Large intestine (tissue), 3 donors: ENCODE measurements around the gene MAMDC2. TPM values are rescaled to one million over a fixed set of nuclear protein-coding genes. Genes with fewer than 3 reads are reported as not detected.

Experiments
- DNase-seq, 2 donors: peaks; one replicate each; pipeline versions ENCODE4 v3.0.0 to v3.0.0-alpha.2; 2013
- H3K27ac ChIP-seq: one replicate; pipeline ENCODE4 v1.5.1; 2013; ENCODE audit warnings: low read length
- H3K27me3 ChIP-seq: 2 replicates; pipeline ENCODE4 v1.6.1; 2013; ENCODE audit warnings: low read length; ENCODE audit not compliant: control insufficient read depth, insufficient read depth
- H3K36me3 ChIP-seq: 2 replicates; pipeline ENCODE4 v1.6.1; 2013; ENCODE audit warnings: low read length; ENCODE audit not compliant: control insufficient read depth, insufficient read depth
- H3K4me1 ChIP-seq: one replicate; pipeline ENCODE4 v1.6.1; 2013; ENCODE audit warnings: low read length; ENCODE audit not compliant: control insufficient read depth, insufficient read depth
- H3K4me3 ChIP-seq: one replicate; pipeline ENCODE4 v1.5.1; 2013; ENCODE audit warnings: low read length
- H3K9me3 ChIP-seq: one replicate; pipeline ENCODE4 v1.6.1; 2013; ENCODE audit warnings: mild to moderate bottlenecking, low read depth, low read length, moderate library complexity; ENCODE audit not compliant: control insufficient read depth
- WGBS: methylation state at CpG from one replicate; pipeline ENCODE4 v1.1.5; 2013; ENCODE audit warnings: low lambda C conversion rate; ENCODE audit not compliant: insufficient coverage; 5-methylcytosine and 5-hydroxymethylcytosine counted together
- polyA plus RNA-seq: library from polyadenylated mRNA; unstranded; fragments of 120-200 nt; gene quantifications from one replicate; pipeline ENCODE4 v1.2.1, GENCODE V29; 2013

The MAMDC2 gene
- polyA plus RNA-seq, 1 donor, result 7.9 TPM

GRCh38 chr9:70049672-70050271 is 6.1 kb downstream of the MAMDC2 start:
- H3K4me1 ChIP-seq, result no peaks in the 10 kb centered on the region
- DNase-seq, result no peak
- H3K27me3 ChIP-seq, result peaks cover 19% of the 10 kb centered on the region
- no peak overlapping the region for H3K4me3 ChIP-seq
- 90% methylated on average over 2 of the region's 6 CpGs for WGBS
- H3K27ac ChIP-seq, result peak overlapping the region; percentile 21
- H3K9me3 ChIP-seq, result no peaks in the 10 kb centered on the region
- H3K36me3 ChIP-seq, result no peaks in the 10 kb centered on the region

- no peak overlapping the region for H3K4me3 ChIP-seq
- no peaks in the 10 kb centered on the region for H3K36me3 ChIP-seq
- no peaks in the 10 kb centered on the region for H3K27me3 ChIP-seq
- WGBS, result 100% methylated on average over 1 of the region's 1 CpG
- no peak overlapping the region for H3K27ac ChIP-seq
- H3K4me1 ChIP-seq, result no peaks in the 10 kb centered on the region
- DNase-seq, result no peak
- no peaks in the 10 kb centered on the region for H3K9me3 ChIP-seq
Observed at GRCh38 chr9:70052768-70053167, 9.1 kb downstream of the MAMDC2 start.

- Histone ChIP-seq H3K36me3 (no peaks in the 10 kb centered on the region), H3K27me3 (no peaks in the 10 kb centered on the region), H3K9me3 (no peaks in the 10 kb centered on the region), H3K4me1 (no peaks in the 10 kb centered on the region), H3K4me3 (no peak overlapping the region), H3K27ac (no peak overlapping the region)
- DNase-seq, result no peak
- 68% methylated on average over 2 of the region's 2 CpGs for WGBS
Observed at GRCh38 chr9:70053864-70054263, 10.2 kb downstream of the MAMDC2 start.

- Histone ChIP-seq H3K27me3 (no peaks in the 10 kb centered on the region), H3K4me1 (no peaks in the 10 kb centered on the region), H3K27ac (peak overlapping the region; percentile 27), H3K9me3 (no peaks in the 10 kb centered on the region), H3K4me3 (no peak overlapping the region), H3K36me3 (no peaks in the 10 kb centered on the region)
- no peak for DNase-seq
- 71% methylated on average over 1 of the region's 3 CpGs for WGBS
Observed at GRCh38 chr9:70054521-70054920, 10.9 kb downstream of the MAMDC2 start.

- Histone ChIP-seq H3K27me3 (no peaks in the 10 kb centered on the region), H3K27ac (peak overlapping the region; percentile 48), H3K9me3 (no peaks in the 10 kb centered on the region), H3K36me3 (no peaks in the 10 kb centered on the region), H3K4me1 (no peaks in the 10 kb centered on the region), H3K4me3 (no peak overlapping the region)
- 88% methylated on average over 1 of the region's 3 CpGs for WGBS
- DNase-seq, result peak in 1 of 2 donors; percentile 26
Observed at GRCh38 chr9:70055406-70056210, 12.0 kb downstream of the MAMDC2 start.

GRCh38 chr9:70056211-70056944 is 12.7 kb downstream of the MAMDC2 start:
- H3K36me3 ChIP-seq, result no peaks in the 10 kb centered on the region
- H3K9me3 ChIP-seq, result no peaks in the 10 kb centered on the region
- no peaks in the 10 kb centered on the region for H3K4me1 ChIP-seq
- H3K27me3 ChIP-seq, result no peaks in the 10 kb centered on the region
- DNase-seq, result no peak
- 40% methylated on average over 1 of the region's 10 CpGs for WGBS
- H3K27ac ChIP-seq, result peak overlapping the region; percentile 48
- no peak overlapping the region for H3K4me3 ChIP-seq

- DNase-seq, result no peak
- Histone ChIP-seq H3K4me3 (no peak overlapping the region), H3K4me1 (no peaks in the 10 kb centered on the region), H3K27me3 (no peaks in the 10 kb centered on the region), H3K27ac (no peak overlapping the region), H3K9me3 (no peaks in the 10 kb centered on the region), H3K36me3 (no peaks in the 10 kb centered on the region)
- WGBS, result 83% methylated on average over 1 of the region's 3 CpGs
Observed at GRCh38 chr9:70058569-70059116, 15.0 kb downstream of the MAMDC2 start.

- no peak for DNase-seq
- no peak overlapping the region for H3K27ac ChIP-seq
- WGBS, result 100% methylated on average over 1 of the region's 3 CpGs
Observed at GRCh38 chr9:70060148-70060882, 16.7 kb downstream of the MAMDC2 start.

GRCh38 chr9:70060883-70061507 is 17.3 kb downstream of the MAMDC2 start:
- Histone ChIP-seq H3K4me3 (no peak overlapping the region), H3K9me3 (no peaks in the 10 kb centered on the region), H3K36me3 (no peaks in the 10 kb centered on the region), H3K4me1 (no peaks in the 10 kb centered on the region), H3K27ac (no peak overlapping the region), H3K27me3 (no peaks in the 10 kb centered on the region)
- DNase-seq, result no peak

More at GRCh38 chr9:70060148-70060882, 16.7 kb downstream of the MAMDC2 start:
- Histone ChIP-seq H3K4me3 (no peak overlapping the region), H3K4me1 (no peaks in the 10 kb centered on the region), H3K36me3 (no peaks in the 10 kb centered on the region), H3K27me3 (no peaks in the 10 kb centered on the region), H3K9me3 (no peaks in the 10 kb centered on the region)
